HepG2 (cell line): ENCODE data around the gene RAET1E. TPM values are rescaled to one million over a fixed set of nuclear protein-coding genes. Genes with fewer than 3 reads are reported as not detected.

Experiments
- ETV5 ChIP-seq: IDR thresholded peaks from 2 replicates; pipeline ENCODE4 v1.6.1; 2018; ENCODE audit warnings: missing biosample characterization, missing genetic modification reagents, inconsistent platforms, borderline replicate concordance
- GATAD2A ChIP-seq: IDR thresholded peaks from 2 replicates; pipeline ENCODE4 v1.6.1; 2016
- HNRNPH1 ChIP-seq: fragments of 200-400 bp; formaldehyde crosslinking; optimal IDR thresholded peaks from 2 replicates; pipeline ENCODE3; 2017; ENCODE audit warnings: mild to moderate bottlenecking, low read depth, low read length
- MAF1 ChIP-seq: sonication (generic); formaldehyde crosslinking; IDR thresholded peaks from 2 replicates; pipeline ENCODE4 v1.5.0; 2020; ENCODE audit warnings: missing genetic modification reagents, borderline replicate concordance
- MEIS2 ChIP-seq: sonication (generic); formaldehyde crosslinking; IDR thresholded peaks from 2 replicates; pipeline ENCODE4 v1.9.0; 2021; ENCODE audit warnings: mild to moderate bottlenecking, missing genetic modification reagents
- YY1 ChIP-seq: IDR thresholded peaks from 2 replicates; pipeline ENCODE4 v1.6.1; 2011; ENCODE audit warnings: low read length, low read depth, moderate library complexity, mild to moderate bottlenecking; ENCODE audit not compliant: insufficient read depth, insufficient replicate concordance
- ZNF292 ChIP-seq: sonication (generic); formaldehyde crosslinking; IDR thresholded peaks from 2 replicates; pipeline ENCODE4 v1.8.1; 2022; ENCODE audit warnings: mild to moderate bottlenecking, low read depth, missing genetic modification reagents, borderline replicate concordance
- ZSCAN12 ChIP-seq: sonication (generic); formaldehyde crosslinking; IDR thresholded peaks from 2 replicates; pipeline ENCODE4 v1.9.0; 2021; ENCODE audit warnings: mild to moderate bottlenecking, missing genetic modification reagents
- polyA plus RNA-seq, 8 experiments: library from polyadenylated mRNA; depleted of rRNA in 3 of 8; stranded (reverse) in 7 of 8; unstranded in 1 of 8; fragments of >200 nt; fragmentation: Illumina TruSeq in 4 of 8; extraction: Trizol in 4 of 8; gene quantifications; 2 replicates each; pipeline versions ENCODE4 v1.2.1 to v1.2.3, GENCODE V29; 2011 to 2016; ENCODE audit warnings: low read depth in 4 of 8, missing spikeins in 1 of 8, mixed read lengths in 1 of 8; ENCODE audit not compliant: insufficient read depth in 1 of 8
- total RNA-seq, 5 experiments: library from RNA; depleted of rRNA; stranded (reverse); fragments of >200 nt; fragmentation: Illumina TruSeq; extraction: Trizol; gene quantifications; 2 replicates each; pipeline ENCODE4 v1.2.3, GENCODE V29; 2016; ENCODE audit warnings: low read depth in 1 of 5
- TF ChIP-seq, protein P1 (sequence below): sonication (generic); formaldehyde crosslinking; IDR thresholded peaks from 2 replicates; pipeline ENCODE4 v1.4.0; 2020; ENCODE audit warnings: mild to moderate bottlenecking, missing genetic modification reagents
- TF ChIP-seq, protein P2 (sequence below): sonication (generic); formaldehyde crosslinking; IDR thresholded peaks from 2 replicates; pipeline ENCODE4 v1.8.0; 2022; ENCODE audit warnings: mild to moderate bottlenecking, missing genetic modification reagents; ENCODE audit not compliant: insufficient replicate concordance
- TF ChIP-seq, protein P3 (sequence below): sonication (generic); formaldehyde crosslinking; IDR thresholded peaks from 2 replicates; pipeline ENCODE4 v1.5.0; 2020; ENCODE audit warnings: missing genetic modification reagents
- TF ChIP-seq, protein P4 (sequence below): sonication (generic); formaldehyde crosslinking; IDR thresholded peaks from 2 replicates; pipeline ENCODE4 v1.4.0; 2020; ENCODE audit warnings: missing genetic modification reagents

RAET1E gene
- total and polyA plus RNA-seq, 2 of the 13 experiments (the other 11 are each of a cell fraction or from before 2014, with no cell fraction given) = not detected

DNA sequence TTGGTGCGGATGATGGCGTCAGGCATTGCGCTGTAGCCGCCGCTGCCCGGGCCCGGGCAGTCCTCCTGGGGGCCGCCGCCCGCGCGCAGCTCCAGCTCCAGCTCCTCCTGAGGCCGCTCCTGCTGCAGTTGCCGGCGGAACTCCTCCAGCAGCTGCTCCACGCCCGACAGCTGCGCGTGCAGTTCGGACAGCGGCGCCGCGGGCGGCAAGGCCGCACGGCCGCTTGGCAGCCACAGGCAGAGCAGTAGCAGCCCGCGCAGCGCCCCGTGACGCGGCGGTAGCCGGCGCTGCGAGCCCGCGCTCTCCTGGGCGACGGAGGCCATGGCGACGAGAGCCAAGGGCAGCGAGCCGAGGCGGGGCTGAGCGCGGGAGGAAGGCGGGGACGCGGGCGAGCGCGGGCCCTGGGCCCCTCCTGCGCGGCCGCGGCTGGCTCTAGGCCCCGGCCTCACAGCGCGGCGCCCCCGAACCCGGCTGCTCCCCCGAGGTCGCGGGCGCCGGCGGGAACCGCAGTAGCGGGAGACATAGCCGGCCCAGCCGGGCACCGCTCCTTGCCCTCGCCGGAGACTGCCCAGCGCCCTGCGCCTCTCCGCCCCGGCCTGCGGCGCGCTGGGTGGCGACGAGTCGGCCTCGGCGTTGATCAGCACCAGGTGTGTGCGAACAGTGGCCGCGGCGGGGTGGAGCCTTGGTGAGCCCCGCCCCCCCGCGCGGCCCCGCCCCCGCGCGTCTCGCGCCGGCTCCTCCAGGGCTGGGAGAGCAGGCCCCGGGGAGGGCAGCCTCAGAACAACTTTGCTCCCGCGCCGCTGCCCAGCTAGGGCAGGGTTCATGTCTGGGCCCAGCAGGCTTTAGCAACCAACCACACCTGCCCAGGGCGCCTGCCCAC, 34.0 kb downstream of the RAET1E start, which contains the start of gene LRP11 (continued):
- TF ChIP-seq, protein P1, sequence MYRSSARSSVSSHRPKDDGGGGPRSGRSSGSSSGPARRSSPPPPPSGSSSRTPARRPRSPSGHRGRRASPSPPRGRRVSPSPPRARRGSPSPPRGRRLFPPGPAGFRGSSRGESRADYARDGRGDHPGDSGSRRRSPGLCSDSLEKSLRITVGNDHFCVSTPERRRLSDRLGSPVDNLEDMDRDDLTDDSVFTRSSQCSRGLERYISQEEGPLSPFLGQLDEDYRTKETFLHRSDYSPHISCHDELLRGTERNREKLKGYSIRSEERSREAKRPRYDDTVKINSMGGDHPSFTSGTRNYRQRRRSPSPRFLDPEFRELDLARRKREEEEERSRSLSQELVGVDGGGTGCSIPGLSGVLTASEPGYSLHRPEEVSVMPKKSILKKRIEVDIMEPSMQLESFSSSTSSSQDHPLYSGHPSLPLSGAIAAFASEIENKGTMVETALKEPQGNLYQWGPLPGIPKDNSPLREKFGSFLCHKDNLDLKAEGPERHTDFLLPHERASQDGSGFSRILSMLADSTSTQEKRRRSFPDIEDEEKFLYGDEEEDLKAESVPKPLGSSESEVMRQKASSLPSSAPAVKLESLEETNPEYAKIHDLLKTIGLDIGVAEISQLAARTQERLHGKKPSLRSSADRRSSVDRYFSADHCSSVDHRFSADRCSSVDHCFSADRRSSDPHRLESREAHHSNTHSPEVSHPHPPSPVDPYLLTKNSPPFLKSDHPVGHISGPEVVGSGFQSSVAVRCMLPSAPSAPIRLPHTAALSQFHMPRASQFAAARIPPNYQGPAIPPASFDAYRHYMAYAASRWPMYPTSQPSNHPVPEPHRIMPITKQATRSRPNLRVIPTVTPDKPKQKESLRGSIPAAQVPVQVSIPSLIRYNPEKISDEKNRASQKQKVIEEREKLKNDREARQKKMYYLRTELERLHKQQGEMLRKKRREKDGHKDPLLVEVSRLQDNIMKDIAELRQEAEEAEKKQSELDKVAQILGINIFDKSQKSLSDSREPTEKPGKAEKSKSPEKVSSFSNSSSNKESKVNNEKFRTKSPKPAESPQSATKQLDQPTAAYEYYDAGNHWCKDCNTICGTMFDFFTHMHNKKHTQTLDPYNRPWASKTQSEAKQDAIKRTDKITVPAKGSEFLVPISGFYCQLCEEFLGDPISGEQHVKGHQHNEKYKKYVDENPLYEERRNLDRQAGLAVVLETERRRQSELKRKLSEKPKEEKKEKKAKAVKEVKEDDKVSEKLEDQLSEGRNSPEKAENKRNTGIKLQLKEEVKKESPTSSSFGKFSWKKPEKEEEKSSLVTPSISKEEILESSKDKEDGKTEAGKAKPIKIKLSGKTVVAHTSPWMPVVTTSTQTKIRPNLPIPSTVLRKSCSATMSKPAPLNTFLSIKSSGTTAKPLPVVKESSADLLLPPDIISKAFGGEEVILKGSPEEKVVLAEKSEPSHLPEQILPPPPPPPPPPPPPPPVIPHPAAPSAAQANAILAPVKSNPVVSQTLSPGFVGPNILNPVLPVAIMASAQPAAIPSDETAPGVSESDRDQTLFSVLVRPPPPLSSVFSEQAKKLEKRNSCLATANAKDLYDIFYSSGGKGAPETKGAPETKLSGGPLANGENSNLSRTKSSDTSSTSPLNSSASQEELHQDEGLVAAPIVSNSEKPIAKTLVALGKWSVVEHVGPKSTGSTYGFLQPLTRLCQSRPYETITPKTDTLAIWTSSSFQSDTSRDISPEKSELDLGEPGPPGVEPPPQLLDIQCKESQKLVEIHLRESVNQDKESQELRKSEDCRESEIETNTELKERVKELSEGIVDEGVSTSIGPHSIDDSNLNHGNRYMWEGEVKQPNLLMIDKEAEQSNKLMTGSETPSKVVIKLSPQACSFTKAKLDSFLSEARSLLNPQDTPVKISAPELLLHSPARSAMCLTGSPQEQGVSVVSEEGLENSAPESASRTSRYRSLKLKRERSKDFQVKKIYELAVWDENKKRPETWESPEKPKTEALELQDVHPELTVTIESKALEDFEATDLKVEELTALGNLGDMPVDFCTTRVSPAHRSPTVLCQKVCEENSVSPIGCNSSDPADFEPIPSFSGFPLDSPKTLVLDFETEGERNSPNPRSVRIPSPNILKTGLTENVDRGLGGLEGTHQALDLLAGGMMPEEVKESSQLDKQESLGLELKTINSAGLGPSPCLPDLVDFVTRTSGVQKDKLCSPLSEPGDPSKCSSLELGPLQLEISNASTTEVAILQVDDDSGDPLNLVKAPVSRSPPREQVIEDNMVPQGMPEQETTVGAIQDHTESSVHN (CRISPR knock-in tag) = no peak
- TF ChIP-seq ZSCAN12 (peak; percentile 27; the same call in 1 of the 2 replicates), ETV5 (CRISPR knock-in tag) (no peak), MEIS2 (CRISPR knock-in tag) (peak; percentile 62; the same call in 1 of the 2 replicates), GATAD2A (CRISPR knock-in tag) (peak; percentile 59), YY1 (peak; percentile 80), MAF1 (CRISPR knock-in tag) (no peak), ZNF292 (CRISPR knock-in tag) (peak; percentile 44; the same call in 1 of the 2 replicates), HNRNPH1 (no peak)
- TF ChIP-seq, protein P2, sequence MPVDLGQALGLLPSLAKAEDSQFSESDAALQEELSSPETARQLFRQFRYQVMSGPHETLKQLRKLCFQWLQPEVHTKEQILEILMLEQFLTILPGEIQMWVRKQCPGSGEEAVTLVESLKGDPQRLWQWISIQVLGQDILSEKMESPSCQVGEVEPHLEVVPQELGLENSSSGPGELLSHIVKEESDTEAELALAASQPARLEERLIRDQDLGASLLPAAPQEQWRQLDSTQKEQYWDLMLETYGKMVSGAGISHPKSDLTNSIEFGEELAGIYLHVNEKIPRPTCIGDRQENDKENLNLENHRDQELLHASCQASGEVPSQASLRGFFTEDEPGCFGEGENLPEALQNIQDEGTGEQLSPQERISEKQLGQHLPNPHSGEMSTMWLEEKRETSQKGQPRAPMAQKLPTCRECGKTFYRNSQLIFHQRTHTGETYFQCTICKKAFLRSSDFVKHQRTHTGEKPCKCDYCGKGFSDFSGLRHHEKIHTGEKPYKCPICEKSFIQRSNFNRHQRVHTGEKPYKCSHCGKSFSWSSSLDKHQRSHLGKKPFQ (CRISPR knock-in tag) = no peak
- TF ChIP-seq, protein P3, sequence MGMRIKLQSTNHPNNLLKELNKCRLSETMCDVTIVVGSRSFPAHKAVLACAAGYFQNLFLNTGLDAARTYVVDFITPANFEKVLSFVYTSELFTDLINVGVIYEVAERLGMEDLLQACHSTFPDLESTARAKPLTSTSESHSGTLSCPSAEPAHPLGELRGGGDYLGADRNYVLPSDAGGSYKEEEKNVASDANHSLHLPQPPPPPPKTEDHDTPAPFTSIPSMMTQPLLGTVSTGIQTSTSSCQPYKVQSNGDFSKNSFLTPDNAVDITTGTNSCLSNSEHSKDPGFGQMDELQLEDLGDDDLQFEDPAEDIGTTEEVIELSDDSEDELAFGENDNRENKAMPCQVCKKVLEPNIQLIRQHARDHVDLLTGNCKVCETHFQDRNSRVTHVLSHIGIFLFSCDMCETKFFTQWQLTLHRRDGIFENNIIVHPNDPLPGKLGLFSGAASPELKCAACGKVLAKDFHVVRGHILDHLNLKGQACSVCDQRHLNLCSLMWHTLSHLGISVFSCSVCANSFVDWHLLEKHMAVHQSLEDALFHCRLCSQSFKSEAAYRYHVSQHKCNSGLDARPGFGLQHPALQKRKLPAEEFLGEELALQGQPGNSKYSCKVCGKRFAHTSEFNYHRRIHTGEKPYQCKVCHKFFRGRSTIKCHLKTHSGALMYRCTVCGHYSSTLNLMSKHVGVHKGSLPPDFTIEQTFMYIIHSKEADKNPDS (CRISPR knock-in tag) = no peak; the same call in 1 of the 2 replicates
- TF ChIP-seq, protein P4, sequence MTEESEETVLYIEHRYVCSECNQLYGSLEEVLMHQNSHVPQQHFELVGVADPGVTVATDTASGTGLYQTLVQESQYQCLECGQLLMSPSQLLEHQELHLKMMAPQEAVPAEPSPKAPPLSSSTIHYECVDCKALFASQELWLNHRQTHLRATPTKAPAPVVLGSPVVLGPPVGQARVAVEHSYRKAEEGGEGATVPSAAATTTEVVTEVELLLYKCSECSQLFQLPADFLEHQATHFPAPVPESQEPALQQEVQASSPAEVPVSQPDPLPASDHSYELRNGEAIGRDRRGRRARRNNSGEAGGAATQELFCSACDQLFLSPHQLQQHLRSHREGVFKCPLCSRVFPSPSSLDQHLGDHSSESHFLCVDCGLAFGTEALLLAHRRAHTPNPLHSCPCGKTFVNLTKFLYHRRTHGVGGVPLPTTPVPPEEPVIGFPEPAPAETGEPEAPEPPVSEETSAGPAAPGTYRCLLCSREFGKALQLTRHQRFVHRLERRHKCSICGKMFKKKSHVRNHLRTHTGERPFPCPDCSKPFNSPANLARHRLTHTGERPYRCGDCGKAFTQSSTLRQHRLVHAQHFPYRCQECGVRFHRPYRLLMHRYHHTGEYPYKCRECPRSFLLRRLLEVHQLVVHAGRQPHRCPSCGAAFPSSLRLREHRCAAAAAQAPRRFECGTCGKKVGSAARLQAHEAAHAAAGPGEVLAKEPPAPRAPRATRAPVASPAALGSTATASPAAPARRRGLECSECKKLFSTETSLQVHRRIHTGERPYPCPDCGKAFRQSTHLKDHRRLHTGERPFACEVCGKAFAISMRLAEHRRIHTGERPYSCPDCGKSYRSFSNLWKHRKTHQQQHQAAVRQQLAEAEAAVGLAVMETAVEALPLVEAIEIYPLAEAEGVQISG (CRISPR knock-in tag) = peak; percentile 78
